Stimulated activated CD8-positive, alpha-beta memory T cell treated with anti-CD3 and anti-CD28 coated beads, Interleukin-7, amount 100 ng/mL, for 48 hours (primary cell): ENCODE measurements around the gene SYTL2.
A peak's percentile ranks its signal among the peaks of the same experiment; 100 is the strongest.
"Not testable (repeated sequence)": the region's sequence is repeated elsewhere in the genome, so short reads cannot be mapped to it uniquely, and the experiment has no call there.

Source experiments
- DNase-seq, 2 donors: peaks; one replicate each; pipeline ENCODE4 v3.0.0-alpha.2; 2020; ENCODE audit warnings: low read depth in 1 of 2; ENCODE audit errors: extremely low read depth in 1 of 2

SYTL2 gene

DNA sequence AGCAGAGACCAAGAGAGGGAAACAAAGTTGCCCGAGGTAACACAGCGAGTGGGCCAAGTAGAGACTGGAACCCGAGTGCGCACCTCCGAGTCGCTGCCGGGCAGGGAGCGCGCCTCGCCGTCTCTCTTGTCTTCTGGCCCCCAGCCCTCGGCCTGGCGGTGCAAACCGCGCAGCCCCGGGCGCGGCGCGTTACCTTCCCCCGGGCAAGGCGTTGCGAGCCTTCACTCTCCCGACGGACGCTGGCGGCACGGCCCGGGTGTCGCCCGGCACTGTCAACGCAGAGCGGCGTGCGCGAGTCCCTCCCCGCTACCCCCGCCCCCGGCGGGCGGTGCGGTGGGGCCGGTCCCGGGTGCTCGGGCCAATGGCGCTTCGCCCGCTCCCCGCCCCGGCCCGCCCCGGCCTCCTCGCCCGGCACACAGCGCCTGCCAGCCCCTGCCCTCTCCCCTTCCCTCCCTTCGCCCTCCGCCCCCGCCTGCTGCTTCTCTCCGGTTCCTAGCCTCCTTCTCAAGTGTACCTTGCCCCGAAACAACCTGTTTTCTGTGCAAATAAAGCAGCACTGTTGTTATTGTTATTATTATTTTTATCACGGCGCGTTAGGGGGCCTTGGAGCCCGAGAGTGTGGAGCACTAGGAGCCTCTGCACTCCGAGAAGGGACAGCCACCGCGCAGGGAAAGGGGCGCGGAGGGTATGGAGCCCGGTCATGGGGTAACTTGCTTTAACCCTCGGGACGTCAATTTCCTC is at the start of gene SYTL2:
TSS of gene SYTL2 (minus strand) at position 271 of the 741 bp plus-strand sequence. CDS start 53,416 bp downstream, outside the sequence.
- peak; percentile 61 to 63 for DNase-seq

DNA sequence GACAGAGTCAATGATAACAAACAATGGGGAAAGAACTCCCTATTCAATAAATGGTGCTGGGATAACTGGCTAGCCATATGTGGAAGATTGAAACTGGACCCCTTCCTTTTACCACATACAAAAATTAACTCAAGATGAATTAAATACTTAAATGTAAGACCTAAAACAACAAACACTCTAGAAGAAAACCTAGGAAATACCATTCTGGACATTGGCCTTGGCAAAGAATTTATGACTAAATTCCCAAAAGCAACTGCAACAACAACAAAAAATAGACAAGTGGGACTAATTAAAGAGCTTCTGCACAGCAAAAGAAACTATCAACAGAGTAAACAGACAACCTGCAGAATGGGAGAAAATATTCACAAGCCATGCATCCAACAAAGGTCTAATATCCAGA is 48.6 kb upstream of the SYTL2 start:
- not testable (repeated sequence) for DNase-seq

- no peak for DNase-seq
Observed at GRCh38 chr11:85857098-85857497, 46.2 kb upstream of the SYTL2 start.

GRCh38 chr11:85855341-85855656 is 44.4 kb upstream of the SYTL2 start, which contains the start of gene CCDC83:
TSS of gene CCDC83 (plus strand) at chr11:85855383. CDS start at chr11:85865124, 9,741 bp downstream.
- no peak for DNase-seq

DNA sequence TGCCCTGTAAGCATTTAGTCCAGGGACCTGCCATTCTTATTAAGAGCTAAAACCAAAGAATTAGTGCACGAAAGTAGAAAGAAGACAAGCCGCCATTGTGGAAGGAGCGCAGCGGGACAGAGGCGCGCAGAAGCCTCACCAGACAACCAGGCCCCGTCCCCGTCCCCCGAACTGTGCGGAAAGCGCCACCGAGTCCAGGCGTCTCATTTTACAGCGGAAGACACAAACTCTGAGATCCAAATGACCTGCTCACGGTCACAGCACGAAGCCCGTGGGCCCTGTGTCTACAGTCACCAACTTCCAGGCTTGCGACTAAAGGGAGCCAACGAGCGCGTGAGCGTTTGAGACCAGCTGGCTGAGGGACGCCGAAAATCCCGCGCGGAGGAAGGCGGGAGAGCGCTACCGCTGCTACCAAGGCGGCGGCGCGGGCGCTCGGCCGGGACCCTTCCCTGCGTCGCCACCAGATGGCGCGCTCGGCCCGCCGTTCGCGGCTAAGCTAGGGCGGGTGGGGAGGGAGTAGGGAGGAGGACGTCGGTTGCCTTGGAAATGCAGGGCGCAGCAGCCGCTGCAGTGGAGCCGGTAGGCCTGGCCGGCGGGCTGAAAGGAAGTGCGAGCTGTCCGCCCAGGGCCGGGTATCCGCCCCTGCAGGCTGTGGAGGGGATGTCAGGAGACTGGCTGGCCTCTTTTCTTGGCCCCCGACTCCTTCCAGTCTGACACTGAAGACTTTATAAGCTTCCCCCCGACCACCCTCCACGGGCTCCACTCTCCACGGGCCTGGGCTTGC is 43.8 kb upstream of the SYTL2 start:
- DNase-seq, result peak; percentile 79 to 89

GRCh38 chr11:85854212-85854556 is 43.2 kb upstream of the SYTL2 start:
- no peak for DNase-seq

GRCh38 chr11:85853541-85853940 is 42.6 kb upstream of the SYTL2 start:
- not testable (repeated sequence) for DNase-seq

GRCh38 chr11:85852754-85853153 is 41.8 kb upstream of the SYTL2 start:
- DNase-seq, result not testable (repeated sequence)

- no peak for DNase-seq
Observed at GRCh38 chr11:85848556-85848955, 37.6 kb upstream of the SYTL2 start.

GRCh38 chr11:85848006-85848405 is 37.1 kb upstream of the SYTL2 start:
- DNase-seq, result no peak

- DNase-seq, result no peak
Observed at GRCh38 chr11:85847436-85847835, 36.5 kb upstream of the SYTL2 start.

- DNase-seq, result no peak
Observed at GRCh38 chr11:85845124-85845631, 34.2 kb upstream of the SYTL2 start.

- DNase-seq, result no peak
Observed at GRCh38 chr11:85844439-85845123, 33.6 kb upstream of the SYTL2 start.

- DNase-seq, result no peak
Observed at GRCh38 chr11:85843929-85844328, 33.0 kb upstream of the SYTL2 start.

GRCh38 chr11:85840932-85841331 is 30.0 kb upstream of the SYTL2 start:
- DNase-seq, result not testable (repeated sequence)

DNA sequence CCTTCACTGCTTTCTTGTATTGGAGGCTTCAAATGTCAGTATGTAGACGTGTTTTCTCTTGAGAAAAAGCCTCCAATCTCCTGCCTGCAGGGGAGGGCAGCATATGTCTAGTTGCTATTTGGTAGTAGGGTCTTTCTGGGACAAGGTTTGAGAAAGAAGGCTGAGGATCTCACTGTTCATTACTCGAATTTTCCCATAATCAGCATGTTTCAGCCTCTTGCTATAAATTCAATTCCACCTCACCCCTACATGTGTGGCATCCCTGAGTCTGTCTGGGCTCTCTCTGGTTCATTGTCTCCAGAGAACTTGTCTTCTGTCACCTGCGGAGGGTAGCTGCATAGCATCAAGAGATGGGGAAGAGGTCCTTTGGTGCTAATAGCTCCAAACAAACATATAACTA is 24.8 kb upstream of the SYTL2 start:
- no peak for DNase-seq

DNA sequence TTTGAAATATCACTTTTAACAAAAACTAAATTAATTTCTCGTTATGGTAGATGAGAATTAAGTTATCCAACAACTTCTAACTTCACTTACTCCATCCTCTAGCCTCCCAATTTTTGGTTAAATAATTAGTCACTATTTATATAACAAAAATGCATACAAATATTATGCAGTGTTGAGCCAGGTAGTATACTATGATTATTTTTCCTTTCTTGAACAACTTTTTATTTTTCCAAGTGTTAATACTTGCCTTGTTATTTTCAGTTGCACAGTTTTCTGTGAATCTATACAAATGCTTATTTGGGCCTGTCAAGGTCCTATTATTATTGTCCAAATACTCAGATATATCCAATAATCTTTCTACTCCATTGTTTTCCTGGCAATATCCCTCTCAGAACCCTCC is 24.3 kb upstream of the SYTL2 start:
- no peak for DNase-seq

- DNase-seq, result no peak
Observed at GRCh38 chr11:85831050-85831449, 20.1 kb upstream of the SYTL2 start.

- DNase-seq, result no peak
Observed at GRCh38 chr11:85829172-85829571, 18.2 kb upstream of the SYTL2 start.

- no peak for DNase-seq
Observed at GRCh38 chr11:85828640-85828978, 17.7 kb upstream of the SYTL2 start.

DNA sequence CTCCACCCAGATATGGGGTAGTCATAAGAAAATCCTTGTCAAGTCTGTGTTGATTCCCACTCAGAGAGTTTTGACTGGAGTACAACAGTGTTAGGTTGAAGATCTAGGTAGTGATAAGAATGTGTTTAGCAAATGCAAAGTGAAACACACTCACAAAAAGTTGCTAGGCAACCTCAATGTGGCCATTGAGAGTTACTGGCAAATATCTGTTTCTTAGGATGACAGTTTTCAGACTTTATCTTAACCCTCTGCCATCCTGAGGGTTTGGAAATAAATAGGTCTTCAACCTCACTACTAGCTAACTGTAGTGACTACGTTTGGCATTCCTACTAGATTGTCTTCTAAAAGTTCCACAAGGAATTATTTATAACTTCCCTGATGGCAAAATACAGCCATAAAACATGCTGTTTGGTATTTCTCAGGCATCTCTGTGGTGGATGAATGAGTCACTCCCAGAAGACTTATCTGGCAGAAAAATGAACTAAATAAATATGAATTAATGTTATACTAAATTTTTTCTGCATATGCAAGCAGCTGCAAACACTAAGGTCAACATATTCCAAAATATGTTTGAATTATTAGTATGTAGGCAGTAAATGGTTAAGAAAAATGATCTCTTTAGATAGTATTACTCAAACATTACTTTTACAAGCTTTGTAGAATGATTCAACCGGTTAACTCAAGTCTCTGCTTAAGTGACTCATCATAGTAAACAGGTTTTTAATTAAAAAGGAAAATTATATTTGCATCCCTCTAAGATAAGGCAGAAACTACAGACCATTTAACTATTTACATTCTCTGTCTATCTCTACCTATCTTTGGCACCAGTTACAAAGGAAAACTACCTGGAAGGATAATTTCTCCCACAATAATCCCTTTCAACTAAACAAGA is 17.1 kb upstream of the SYTL2 start:
- DNase-seq, result no peak
